GM15510 (cell line): ENCODE measurements around the gene SORCS2.

Experiments used
- POLR2A ChIP-seq: IDR thresholded peaks from 3 replicates; pipeline ENCODE4 v1.6.1; 2011; ENCODE audit warnings: borderline replicate concordance; ENCODE audit not compliant: insufficient read length; ENCODE audit errors: extremely low read depth

SORCS2 gene

GRCh38 chr4:7770224-7771050, 578.1 kb downstream of the SORCS2 start:
- TF ChIP-seq POLR2A = no peak

GRCh38 chr4:7771056-7771455, 578.7 kb downstream of the SORCS2 start:
- TF ChIP-seq POLR2A = no peak

GRCh38 chr4:7771541-7772507, 579.5 kb downstream of the SORCS2 start:
- no peak for TF ChIP-seq POLR2A

DNA sequence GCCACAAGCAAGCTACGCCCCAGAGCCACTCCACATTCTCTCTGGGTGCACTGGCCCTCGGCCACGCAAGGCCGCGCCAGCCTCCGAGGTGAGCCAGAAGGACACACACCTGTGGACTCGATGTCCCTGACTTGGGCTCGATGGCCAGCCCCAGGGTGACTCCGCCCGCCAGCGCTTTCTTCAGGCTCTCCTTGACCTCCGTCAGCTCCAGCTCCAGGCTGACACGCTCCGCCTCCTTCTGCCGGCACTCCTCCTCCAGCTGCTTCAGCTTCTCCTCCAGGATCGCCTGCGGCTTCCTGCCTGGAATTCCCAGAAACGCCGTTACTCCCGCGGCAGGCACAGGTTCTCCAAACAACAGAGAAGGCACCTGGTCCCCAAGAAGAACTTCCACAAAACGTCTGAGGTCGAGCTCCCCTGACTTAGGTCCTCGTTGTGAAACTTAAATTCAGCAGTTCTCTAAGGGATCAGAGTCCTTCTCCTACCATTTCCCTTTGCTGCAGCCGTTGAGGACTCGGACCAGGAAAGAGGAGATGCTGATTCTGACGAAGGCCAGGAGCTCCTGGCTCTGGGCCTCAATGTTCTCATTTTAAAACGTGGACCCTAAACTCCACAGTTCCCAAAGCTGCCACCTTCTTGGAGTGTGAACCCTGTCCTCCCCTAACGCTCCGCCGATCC, 580.5 kb downstream of the SORCS2 start:
- no peak for TF ChIP-seq POLR2A

DNA sequence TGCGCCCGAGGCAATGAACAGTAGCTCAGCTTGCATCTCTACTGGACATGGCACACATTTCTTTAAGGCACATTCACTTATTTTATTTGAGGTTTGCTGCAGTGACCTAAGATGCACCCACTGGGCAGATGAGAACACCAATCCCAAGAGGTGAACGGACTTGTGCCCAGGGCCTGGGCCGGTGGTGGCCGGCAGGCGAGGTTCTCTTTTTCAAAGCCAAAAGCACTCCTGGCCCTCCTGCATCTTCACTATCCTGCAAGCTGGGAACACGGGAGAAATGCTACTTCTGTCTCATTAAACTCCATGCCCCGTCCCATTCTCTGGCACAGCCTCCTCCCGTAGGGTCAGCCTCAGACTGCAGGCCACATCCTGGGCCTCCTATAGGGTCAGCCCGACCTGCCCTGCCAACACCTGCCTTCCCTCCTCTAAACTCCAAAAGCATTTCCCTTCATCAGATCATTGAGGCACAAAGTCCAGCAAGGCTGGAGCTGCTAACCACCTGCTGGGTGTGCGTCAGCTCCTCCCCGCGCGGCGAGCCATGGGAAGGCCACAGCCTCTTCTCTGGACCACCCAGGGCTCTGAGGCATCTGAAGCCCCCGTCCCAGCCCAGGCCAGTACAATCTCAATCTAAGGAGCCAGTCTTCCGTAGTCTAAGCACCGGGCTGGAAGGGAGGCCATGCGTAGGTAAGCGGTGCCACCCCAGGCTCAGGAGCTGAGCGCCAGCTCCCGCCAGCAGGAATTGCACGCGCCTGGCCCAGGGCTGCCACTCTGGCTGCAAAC, 581.3 kb downstream of the SORCS2 start:
- TF ChIP-seq POLR2A = no peak

- no peak for TF ChIP-seq POLR2A
These were observed 582.3 kb downstream of the SORCS2 start for GRCh38 chr4:7774301-7775294.

DNA sequence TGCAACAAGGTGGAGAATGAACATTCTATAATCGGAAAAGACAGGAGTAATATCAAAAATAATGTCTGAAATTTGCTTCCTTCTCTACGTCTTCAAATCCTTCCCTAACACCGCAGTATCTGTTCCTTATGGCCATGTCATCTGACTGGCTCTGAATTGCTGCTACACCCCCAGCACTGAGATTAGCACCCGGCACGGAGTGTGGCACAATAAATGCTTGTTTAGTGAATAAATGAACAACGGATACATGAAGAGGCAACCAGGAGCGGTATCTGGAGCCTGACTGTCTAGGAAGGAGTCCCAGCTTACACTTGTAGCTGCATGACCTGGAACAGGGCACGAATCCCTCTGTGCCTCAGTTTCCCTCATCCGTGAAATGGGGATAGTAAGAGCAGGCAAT, 583.1 kb downstream of the SORCS2 start:
- no peak for TF ChIP-seq POLR2A

- no peak for TF ChIP-seq POLR2A
These were observed 584.8 kb downstream of the SORCS2 start for GRCh38 chr4:7777017-7777710.

GRCh38 chr4:7777871-7778509, 585.7 kb downstream of the SORCS2 start:
- TF ChIP-seq POLR2A = no peak

- TF ChIP-seq POLR2A = no peak
These were observed 586.4 kb downstream of the SORCS2 start for GRCh38 chr4:7778510-7779431.

DNA sequence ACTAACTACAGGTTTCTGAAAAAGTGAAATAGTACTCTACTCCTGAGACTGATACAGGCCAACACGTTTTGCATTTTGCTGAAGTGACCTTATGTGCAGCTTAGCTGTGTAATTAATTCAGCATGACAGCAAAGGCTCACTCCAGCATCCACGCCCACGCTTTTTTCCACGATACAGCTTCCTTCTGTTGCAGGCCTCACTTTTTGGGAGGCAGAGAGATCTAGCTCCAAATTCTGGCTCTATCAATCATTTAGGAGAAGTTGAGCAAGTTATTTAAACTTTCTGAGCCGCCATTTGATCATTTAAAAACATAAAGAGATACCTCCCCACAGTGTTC, 587.1 kb downstream of the SORCS2 start:
- no peak for TF ChIP-seq POLR2A
